SK-N-MC (cell line): Measurements from ENCODE around the gene CYP2S1.

Experiments
- EZH2 ChIP-seq: fragments of 200-600 bp; sonication (generic); IDR thresholded peaks from one replicate; pipeline ENCODE4 v1.6.1; 2017; ENCODE audit warnings: antibody characterized with exemption
- POLR2AphosphoS5 ChIP-seq: IDR thresholded peaks from 2 replicates; pipeline ENCODE4 v1.6.1; 2012; ENCODE audit warnings: mild to moderate bottlenecking, low read depth, low read length, borderline replicate concordance

GRCh38 chr19:41245843-41246242, 52.8 kb downstream of the CYP2S1 start:
- TF ChIP-seq POLR2AphosphoS5: no peak
- TF ChIP-seq EZH2: no peak
